ACC112 (cell line): Measurements from ENCODE around the gene ADAMTSL4.
"Not testable (repeated sequence)": the region's sequence is repeated elsewhere in the genome, so short reads cannot be mapped to it uniquely, and the experiment has no call there.

Source experiments
- H2AFZ ChIP-seq: fragments of 200-600 bp; sonication (generic); one replicate; pipeline ENCODE4 v1.6.0; 2017; ENCODE audit warnings: antibody characterized with exemption, low read length; ENCODE audit not compliant: unreplicated experiment
- H3K27ac ChIP-seq: fragments of 200-600 bp; sonication (generic); 2 replicates; pipeline ENCODE4 v1.5.1; 2014; ENCODE audit warnings: low read depth, mild to moderate bottlenecking, antibody characterized with exemption, low read length, moderate library complexity
- H3K27me3 ChIP-seq: fragments of 200-600 bp; sonication (generic); 2 replicates; pipeline ENCODE4 v1.6.1; 2014; ENCODE audit warnings: mild to moderate bottlenecking, antibody characterized with exemption, low read length, moderate library complexity, mixed read lengths; ENCODE audit not compliant: insufficient read depth
- H3K36me3 ChIP-seq: fragments of 200-600 bp; sonication (generic); 2 replicates; pipeline ENCODE4 v1.6.1; 2016; ENCODE audit warnings: mild to moderate bottlenecking, antibody characterized with exemption, low read length, moderate library complexity, mixed read lengths; ENCODE audit not compliant: insufficient read depth
- H3K4me1 ChIP-seq: fragments of 200-600 bp; sonication (generic); one replicate; pipeline ENCODE4 v1.6.1; 2016; ENCODE audit warnings: low read length, mixed read lengths; ENCODE audit not compliant: insufficient read depth, unreplicated experiment, control insufficient read depth
- H3K4me3 ChIP-seq: fragments of 200-600 bp; sonication (generic); 2 replicates; pipeline ENCODE4 v1.5.1; 2014; ENCODE audit warnings: mild to moderate bottlenecking, low read depth, low read length
- H3K79me2 ChIP-seq: fragments of 200-600 bp; sonication (generic); one replicate; pipeline ENCODE4 v1.6.0; 2016; ENCODE audit warnings: low read length; ENCODE audit not compliant: control insufficient read depth, unreplicated experiment, insufficient read depth

The ADAMTSL4 gene

DNA sequence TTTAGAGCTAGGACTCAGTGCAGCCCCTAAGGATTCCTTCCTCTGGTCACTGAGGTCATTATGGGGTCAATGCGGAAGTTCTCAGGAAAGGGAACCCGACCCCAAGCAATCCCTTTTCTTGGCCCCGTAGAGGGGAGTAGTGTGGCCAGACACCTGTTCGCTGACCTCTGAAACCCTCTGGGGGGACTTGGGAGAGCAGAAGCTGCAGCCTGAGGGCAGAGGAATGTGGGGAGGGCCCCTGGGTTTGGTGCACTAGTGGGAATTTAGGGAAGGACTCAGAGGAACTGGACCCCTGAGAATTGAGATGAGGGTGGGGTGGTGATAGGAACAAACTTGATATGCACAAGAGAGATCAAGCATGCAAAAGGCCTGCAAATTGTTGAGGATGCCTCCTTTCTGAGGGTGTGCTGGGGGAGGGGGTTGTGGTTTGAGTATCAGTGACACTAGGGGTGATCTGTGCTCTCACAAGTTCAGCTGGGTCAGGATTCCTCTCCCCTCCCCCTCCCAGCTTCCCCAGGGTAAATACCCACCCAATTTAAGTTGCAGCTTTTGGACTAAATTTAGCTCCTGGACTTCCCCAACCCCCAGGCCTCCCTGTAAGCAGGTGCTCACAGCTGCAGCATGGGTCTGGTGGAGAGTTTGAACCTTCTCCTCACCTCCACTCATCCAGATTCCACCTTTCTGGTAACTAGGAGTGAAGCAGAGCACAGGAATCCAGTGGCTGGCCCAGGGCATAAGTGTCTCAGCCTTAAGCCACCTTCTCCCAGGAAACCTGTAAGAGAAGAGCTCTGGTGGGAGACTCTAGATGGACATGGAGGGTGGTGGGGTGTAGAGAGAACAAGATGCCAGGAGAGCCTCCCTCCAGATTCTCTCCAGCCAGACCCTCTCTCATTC is 13.5 kb downstream of the ADAMTSL4 start:
- Histone ChIP-seq H3K27ac (peak overlapping the region; percentile 100), H3K4me3 (peak overlapping the region; percentile 81), H3K27me3 (no peaks in the 10 kb centered on the region), H3K79me2 (peaks cover 31% of the 10 kb centered on the region), H3K4me1 (peaks cover 69% of the 10 kb centered on the region), H3K36me3 (no peaks in the 10 kb centered on the region), H2AFZ (no peak overlapping the region)

DNA sequence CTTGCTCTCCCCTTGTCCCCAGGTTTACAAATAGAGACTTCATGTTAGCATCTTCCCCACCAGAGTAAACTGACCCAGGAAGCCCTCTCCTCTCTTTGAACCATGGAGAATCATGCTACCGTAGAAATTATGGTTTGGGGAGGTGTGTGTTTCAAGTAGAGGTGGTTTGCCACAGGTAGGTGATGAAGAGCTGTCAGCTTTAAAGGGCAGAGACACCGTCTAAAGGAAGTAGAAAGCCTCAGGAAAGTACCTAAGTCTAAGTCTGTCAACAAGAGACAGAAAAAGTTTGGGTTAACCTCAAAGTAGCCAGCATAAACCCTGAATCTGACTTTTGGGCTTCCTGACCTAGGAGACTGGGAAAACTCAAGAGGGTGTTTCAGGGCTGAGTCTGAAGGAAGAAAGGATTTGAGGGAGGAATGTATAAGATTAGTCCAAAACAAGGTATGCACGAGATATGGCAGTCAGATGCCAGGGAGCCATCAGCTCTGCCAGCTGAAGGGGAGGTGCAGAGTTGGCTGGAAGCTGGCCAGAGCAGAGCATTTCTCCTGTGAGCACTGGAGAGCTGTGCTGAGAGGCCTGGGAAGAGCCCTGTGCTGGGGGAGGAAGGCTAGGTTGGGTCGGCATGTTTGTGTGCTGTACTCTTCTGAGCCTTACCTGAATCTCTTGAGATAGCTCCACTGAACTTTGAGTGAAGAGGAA is 14.3 kb downstream of the ADAMTSL4 start:
- Histone ChIP-seq H3K4me3 (no peak overlapping the region), H3K27ac (peak overlapping the region; percentile 100), H3K79me2 (peaks cover 31% of the 10 kb centered on the region), H2AFZ (no peak overlapping the region), H3K27me3 (no peaks in the 10 kb centered on the region), H3K36me3 (no peaks in the 10 kb centered on the region), H3K4me1 (peaks cover 77% of the 10 kb centered on the region)

GRCh38 chr1:150564051-150564991 is 15.1 kb downstream of the ADAMTSL4 start:
- H3K4me1 ChIP-seq: peaks cover 82% of the 10 kb centered on the region

GRCh38 chr1:150565240-150565991 is 16.2 kb downstream of the ADAMTSL4 start:
- not testable (repeated sequence) for H3K4me3 ChIP-seq
- peak overlapping the region; percentile 100 for H3K27ac ChIP-seq

More at GRCh38 chr1:150564051-150564991, 15.1 kb downstream of the ADAMTSL4 start:
- Histone ChIP-seq H3K27me3 (no peaks in the 10 kb centered on the region), H3K4me3 (no peak overlapping the region), H3K36me3 (no peaks in the 10 kb centered on the region), H2AFZ (no peak overlapping the region), H3K27ac (peak overlapping the region; percentile 100), H3K79me2 (peaks cover 31% of the 10 kb centered on the region)

GRCh38 chr1:150566589-150567340 is 17.6 kb downstream of the ADAMTSL4 start:
- Histone ChIP-seq H2AFZ (no peak overlapping the region), H3K79me2 (peaks cover 23% of the 10 kb centered on the region), H3K4me3 (peak overlapping the region; percentile 61), H3K27ac (peak overlapping the region; percentile 100), H3K27me3 (no peaks in the 10 kb centered on the region), H3K4me1 (peaks cover 82% of the 10 kb centered on the region), H3K36me3 (no peaks in the 10 kb centered on the region)

More at GRCh38 chr1:150565240-150565991, 16.2 kb downstream of the ADAMTSL4 start:
- not testable (repeated sequence) for H2AFZ ChIP-seq, H3K27me3 ChIP-seq, H3K36me3 ChIP-seq
- Histone ChIP-seq H3K4me1 (peaks cover 82% of the 10 kb centered on the region), H3K79me2 (peaks cover 24% of the 10 kb centered on the region)

DNA sequence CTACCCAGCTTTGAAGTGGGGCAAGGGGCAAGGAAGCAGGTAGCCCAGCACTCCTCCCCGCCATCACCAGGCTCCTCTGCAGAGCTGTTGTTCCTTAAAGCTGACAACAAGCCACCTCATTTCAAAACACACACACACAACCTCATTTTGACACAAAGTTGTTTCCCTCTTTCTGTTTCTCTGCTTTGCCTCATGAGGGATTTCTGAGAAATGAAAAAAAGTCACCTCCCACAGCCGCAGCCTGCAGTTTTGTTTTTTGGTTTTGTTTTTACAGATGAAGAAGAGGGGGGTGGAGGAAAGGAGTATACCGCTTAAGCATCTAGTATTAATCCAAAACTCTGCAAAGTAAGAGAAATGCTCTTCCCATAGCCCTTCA is 18.1 kb downstream of the ADAMTSL4 start:
- H3K79me2 ChIP-seq: peaks cover 23% of the 10 kb centered on the region

GRCh38 chr1:150567717-150568593 is 18.7 kb downstream of the ADAMTSL4 start:
- Histone ChIP-seq H3K4me1 (peaks cover 76% of the 10 kb centered on the region), H3K4me3 (peak overlapping the region; percentile 61), H3K27ac (peak overlapping the region; percentile 100), H3K79me2 (peaks cover 24% of the 10 kb centered on the region), H3K27me3 (no peaks in the 10 kb centered on the region), H3K36me3 (peaks cover 6% of the 10 kb centered on the region), H2AFZ (no peak overlapping the region)

More for the DNA sequence above, 18.1 kb downstream of the ADAMTSL4 start:
- H2AFZ ChIP-seq: no peak overlapping the region
- H3K4me1 ChIP-seq: peaks cover 77% of the 10 kb centered on the region
- H3K27me3 ChIP-seq: no peaks in the 10 kb centered on the region
- peak overlapping the region; percentile 61 for H3K4me3 ChIP-seq
- peak overlapping the region; percentile 100 for H3K27ac ChIP-seq
- H3K36me3 ChIP-seq: no peaks in the 10 kb centered on the region

DNA sequence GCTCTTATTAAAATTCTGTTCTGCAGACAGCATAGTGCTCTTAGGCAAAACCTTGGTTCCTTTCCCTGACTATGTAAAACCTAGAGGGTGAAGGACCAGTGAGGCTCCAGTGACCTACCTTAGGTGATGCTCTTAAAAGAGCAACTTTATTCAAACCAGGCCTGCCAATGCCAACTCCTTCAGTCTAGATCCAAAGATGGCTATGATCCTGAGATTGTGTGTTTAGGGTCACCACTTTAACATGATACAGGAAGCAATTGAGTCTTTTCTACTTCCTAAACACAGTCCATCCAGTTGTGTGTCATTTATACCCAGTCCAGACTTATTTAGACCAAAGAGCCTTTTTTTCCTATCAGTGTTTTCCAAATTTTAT is 19.4 kb downstream of the ADAMTSL4 start:
- H2AFZ ChIP-seq: no peak overlapping the region
- peaks cover 11% of the 10 kb centered on the region for H3K36me3 ChIP-seq
- peak overlapping the region; percentile 100 for H3K27ac ChIP-seq
- H3K4me3 ChIP-seq: peak overlapping the region; percentile 61
- no peaks in the 10 kb centered on the region for H3K27me3 ChIP-seq
- H3K4me1 ChIP-seq: peaks cover 76% of the 10 kb centered on the region
- H3K79me2 ChIP-seq: peaks cover 31% of the 10 kb centered on the region
